ENCODE results near the gene SLC16A14. TPM values are rescaled to one million over a fixed set of nuclear protein-coding genes. Genes with fewer than 3 reads are reported as not detected.

The SLC16A14 gene
- total and polyA plus RNA-seq, 2 experiments from 2014 or later: 1.1 to 2.7 TPM

GRCh38 chr2:230019742-230020141 is 49.0 kb downstream of the SLC16A14 start:
- no peak overlapping the region for H3K27ac Mint-ChIP-seq
- H3K27me3 ChIP-seq (ENCODE audit: insufficient read depth): no peaks in the 10 kb centered on the region
- peaks cover 3% of the 10 kb centered on the region; the same call in 1 of the 3 replicates for H3K36me3 Mint-ChIP-seq (ENCODE audit: low read depth)
- no peaks in the 10 kb centered on the region for H4K20me1 ChIP-seq (replicated peaks; ENCODE audit: insufficient read depth)
- no peaks in the 10 kb centered on the region for H3K79me2 ChIP-seq (replicated peaks; ENCODE audit: insufficient read depth)
- peaks cover 4% of the 10 kb centered on the region for H3K27me3 Mint-ChIP-seq (ENCODE audit: insufficient read depth, low read depth, poor library complexity)
- TF ChIP-seq ETS1 (IDR thresholded peaks at IDR 0.05): no peak
- no peak for TF ChIP-seq JUNB (IDR thresholded peaks at IDR 0.05; ENCODE audit: unreplicated experiment)
- no peak for TF ChIP-seq CREB1 (CRISPR knock-in tag; IDR thresholded peaks at IDR 0.05; ENCODE audit: low read depth)
- no peak for TF ChIP-seq CTCF (conservative IDR thresholded peaks at IDR 0.05; ENCODE audit: low read depth in 2 of 2)
- TF ChIP-seq STAT1 (IDR thresholded peaks at IDR 0.05; ENCODE audit: unreplicated experiment): no peak
- TF ChIP-seq ZNF331 (CRISPR knock-in tag; IDR thresholded peaks at IDR 0.05; ENCODE audit: low read depth): no peak
- no peak for TF ChIP-seq NANOG (IDR thresholded peaks at IDR 0.05; ENCODE audit: borderline replicate concordance)
- no peak for TF ChIP-seq EZH2phosphoT487 (IDR thresholded peaks at IDR 0.05; ENCODE audit: unreplicated experiment)
- TF ChIP-seq EZH2 (IDR thresholded peaks at IDR 0.05; ENCODE audit: low read depth, unreplicated experiment): no peak
- TF ChIP-seq POLR2AphosphoS5 (IDR thresholded peaks at IDR 0.05; ENCODE audit: low read depth): no peak
- no peak for TF ChIP-seq REST (IDR thresholded peaks at IDR 0.05; ENCODE audit: unreplicated experiment)
- no peak for TF ChIP-seq ZNF114 (CRISPR knock-in tag; IDR thresholded peaks at IDR 0.05)
- TF ChIP-seq ZNF462 (CRISPR knock-in tag; IDR thresholded peaks at IDR 0.05): no peak
- H3K4me1 ChIP-seq (ENCODE audit: insufficient read depth): no peaks in the 10 kb centered on the region
- H2AFZ ChIP-seq: no peak overlapping the region
- H3K27ac ChIP-seq (ENCODE audit: low read depth): no peak overlapping the region
- H3F3A ChIP-seq (replicated peaks; ENCODE audit: low read depth): no peaks in the 10 kb centered on the region
- H3K9me2 ChIP-seq (ENCODE audit: insufficient read depth): no peaks in the 10 kb centered on the region
- no peak overlapping the region for H3K4me3 Mint-ChIP-seq
- DNase-seq (ENCODE audit: low spot score): no peak
- ATAC-seq: no peak
- H3K9me3 Mint-ChIP-seq: no peaks in the 10 kb centered on the region
- H3K4me3 ChIP-seq: no peak overlapping the region
- H3K36me3 ChIP-seq (ENCODE audit: insufficient read depth): no peaks in the 10 kb centered on the region
- H3K4me1 Mint-ChIP-seq: no peaks in the 10 kb centered on the region
- H3K4me2 ChIP-seq: no peak overlapping the region
